ELF-1 (cell line): ENCODE measurements around the gene ADCY5.

Experiments used
- DNase-seq: peaks from one replicate; pipeline ENCODE4 v3.0.0-alpha.2; 2016; ENCODE audit warnings: low read depth, low spot score

The ADCY5 gene

DNA sequence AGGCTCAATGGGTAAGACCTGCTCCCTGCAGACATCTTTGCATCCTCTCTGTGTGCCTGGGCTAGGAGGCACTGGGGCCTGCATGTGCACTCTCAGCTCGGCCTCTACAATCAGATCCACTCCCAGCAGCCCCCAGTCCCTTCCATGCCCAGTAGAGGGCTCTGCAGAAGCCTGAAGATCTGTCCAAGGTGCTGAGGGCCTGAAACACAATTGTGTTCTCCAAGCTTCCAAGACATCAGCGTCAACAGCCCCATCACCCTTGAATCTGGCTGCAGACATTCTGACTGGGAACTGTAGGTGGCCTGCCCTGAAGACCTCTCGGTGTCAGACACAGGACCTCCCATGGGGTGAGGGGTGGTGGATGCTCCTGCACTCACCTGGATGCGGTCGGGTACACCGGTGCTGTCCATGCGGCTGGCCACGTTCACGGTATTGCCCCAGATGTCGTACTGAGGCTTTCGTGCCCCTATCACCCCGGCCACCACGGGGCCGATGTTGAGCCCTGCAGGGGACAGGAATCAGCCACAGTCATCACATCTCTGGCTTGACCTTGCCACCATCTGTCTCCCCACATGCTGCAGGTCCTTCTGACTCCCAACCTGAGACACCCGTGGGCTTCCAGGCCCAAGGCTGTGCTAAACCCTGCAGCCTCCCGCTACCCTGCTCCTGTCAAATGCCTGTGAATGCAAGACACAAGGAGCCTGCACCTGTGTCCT, 162.4 kb downstream of the ADCY5 start:
- DNase-seq = peak; percentile 83

DNA sequence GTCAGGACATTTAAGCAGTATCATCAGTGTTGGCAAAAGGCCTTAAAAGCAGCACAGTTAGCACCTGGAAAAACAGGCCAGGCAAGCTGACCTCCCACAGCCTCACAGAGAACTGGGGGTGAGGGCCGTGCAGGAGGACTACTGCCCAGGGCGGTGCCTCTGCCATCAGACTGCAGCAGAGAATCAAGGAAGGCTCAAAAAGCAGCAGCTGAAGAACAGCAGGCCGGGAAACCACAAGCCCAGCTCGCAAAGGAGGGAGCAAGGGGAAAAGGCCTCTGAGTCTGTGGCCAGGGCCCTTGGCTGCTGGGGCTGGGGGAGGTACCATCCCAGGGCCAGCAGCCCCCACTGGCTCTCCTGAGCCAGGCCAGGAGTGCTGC, 163.0 kb downstream of the ADCY5 start:
- peak; percentile 36 for DNase-seq

DNA sequence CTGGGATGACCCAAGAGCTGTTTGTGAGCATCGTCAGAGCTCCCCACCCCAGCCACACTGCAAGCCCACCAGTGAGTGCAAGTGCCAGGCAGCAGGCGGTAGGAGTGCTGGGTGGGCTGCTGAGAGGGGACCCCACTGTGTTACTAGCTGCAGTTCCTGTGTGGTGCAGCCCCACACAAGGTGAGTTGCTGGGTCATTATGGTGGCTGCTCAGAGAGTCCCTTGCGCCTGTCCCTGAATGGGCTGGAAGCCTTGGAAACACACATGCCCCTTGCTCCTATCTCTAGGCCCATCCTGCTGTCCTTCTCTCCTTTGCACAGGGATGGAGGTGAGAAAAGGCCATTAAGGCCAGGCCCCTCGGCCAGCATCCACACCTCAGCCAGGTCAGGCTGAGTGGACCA, 163.4 kb downstream of the ADCY5 start:
- no peak for DNase-seq

DNA sequence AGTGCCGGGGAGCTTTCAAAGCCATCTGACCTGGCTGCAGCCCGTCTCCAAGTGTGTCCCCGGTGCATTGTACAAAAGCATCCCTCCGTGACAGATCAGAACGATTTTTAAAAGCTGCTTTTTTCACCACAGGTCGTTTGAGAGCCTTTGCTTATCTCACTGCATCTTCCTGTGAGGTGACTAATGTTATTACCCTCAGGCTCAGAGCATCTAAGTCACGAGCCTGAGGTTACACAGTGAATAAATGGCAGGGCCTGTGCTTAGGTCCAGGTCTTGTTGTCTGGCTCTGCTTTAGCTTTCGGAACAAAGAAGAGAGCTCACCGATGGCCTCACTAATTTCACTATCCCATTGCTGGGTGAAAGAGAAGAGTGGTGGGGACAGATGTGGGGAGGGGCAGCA, 163.8 kb downstream of the ADCY5 start:
- DNase-seq = peak; percentile 4

DNA sequence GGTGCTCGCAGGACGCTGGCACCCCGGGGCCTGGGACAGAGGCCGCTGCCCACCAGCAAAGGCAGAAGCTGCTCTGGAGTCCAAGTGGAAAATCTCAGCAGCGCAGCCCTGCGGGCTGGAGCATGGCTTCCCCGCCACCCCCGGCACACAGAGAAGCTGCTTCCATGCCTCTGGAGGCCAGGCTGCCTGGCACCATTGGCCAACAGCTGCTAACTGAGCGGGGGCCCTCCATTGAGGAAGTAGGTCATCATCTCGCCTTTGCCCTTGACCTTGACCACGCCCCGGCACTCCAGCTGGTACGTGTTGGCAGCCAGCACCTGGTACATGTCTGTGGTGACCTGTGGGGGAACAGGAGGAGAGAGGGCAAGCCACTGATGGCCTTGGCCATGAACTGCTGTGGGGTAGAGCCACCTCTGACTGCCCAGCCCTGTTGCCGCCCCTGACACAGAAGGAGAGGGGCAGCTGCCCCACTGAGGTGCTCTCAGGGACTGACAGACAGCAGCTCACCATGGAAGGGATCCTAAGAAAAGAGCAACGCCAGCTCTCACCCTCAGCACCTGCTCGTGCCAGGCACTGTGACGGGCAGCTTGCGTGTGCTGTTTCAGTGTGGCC, 164.4 kb downstream of the ADCY5 start:
- DNase-seq = no peak

DNA sequence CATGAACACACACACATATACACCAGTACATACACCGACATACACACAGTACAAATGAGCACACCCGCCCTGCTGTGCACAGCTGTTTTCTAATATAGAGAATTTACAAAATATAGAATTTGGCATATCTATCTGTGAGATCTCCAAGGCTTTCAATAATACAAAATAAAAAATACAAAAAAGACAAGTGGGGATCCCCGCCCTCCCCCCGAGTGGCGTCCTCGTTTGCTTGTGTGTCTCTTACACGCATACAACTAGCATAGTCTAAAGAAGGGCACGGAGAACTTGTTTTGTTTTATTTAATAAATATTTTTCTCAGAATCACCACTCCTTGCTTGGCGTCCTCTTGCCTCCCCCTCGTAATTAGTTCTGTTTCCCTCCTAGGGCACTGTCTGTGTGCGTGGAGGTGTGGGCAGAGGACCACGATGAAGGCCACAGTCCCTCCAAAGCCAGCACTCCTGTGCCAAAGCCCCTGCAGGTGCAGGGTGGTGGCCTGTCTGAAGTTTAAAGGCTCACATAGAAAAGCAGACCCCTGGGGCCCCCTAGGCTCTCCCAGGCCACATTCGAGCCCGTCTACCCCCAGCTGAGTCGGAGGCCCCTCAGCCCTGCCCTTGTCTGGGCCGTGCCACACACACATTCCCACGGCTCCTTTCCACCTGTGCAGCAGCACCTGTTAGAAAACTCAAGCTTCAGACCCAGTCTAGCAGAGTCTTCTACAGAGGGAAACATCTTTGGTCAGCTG, 165.1 kb downstream of the ADCY5 start:
- peak; percentile 0 for DNase-seq

DNA sequence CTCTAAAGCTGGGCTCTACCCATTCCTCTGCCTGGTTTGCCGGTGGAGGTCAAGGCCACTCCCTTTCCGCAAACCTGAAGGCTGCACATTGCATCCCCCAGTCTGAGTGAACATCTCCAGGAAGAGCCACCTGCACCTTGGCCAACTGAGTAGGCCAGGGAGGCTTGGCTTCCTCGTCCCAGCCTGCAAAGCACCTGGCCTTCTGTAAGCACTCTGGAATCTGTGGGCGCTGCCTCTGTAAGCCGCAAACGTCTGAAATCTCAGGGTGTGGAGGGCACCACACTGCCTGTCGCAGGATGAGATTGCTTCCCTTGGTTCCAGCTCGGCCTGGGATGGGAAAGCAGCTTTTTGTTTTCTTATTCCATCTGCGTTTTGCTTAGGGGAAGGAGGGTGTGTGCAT, 165.8 kb downstream of the ADCY5 start:
- DNase-seq = no peak

DNA sequence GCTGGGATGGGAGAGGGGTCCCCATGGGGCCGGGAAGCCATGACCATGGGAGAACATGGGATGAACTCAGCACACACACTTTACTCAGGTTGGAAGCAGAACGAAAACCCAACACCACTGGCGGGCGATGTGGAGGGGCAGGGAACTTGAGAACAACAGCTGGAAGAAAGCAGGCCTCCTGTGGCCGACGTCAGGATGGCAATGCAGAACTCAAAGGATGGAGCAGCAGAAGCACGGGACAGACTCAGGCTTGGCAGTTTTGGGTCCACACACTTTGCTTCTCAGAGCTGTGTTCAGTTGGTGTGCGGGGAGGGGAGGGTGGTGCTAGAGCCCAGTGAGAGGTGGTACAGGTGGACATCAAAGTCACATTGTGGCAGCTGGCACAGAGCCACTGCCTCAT, 166.4 kb downstream of the ADCY5 start:
- DNase-seq = no peak

DNA sequence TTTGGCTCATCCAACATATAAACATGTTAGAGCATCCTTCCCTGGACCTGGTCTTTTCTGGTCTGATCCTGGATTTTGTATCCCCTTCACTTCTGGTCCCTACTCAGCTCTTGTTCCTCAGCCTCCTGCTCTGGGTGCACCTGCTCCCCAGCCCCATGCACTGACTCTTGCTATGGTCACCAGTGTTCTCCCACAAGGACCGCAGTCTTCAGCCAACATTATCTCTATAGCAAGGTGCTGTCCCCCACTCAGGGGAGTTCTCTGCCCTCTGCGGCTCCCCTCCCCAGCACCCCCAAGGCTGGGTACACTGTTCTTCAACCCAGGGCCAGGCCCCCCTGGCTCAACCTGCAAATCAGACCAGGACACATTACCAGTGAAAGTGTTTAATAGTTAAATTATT, 167.0 kb downstream of the ADCY5 start:
- DNase-seq = no peak

DNA sequence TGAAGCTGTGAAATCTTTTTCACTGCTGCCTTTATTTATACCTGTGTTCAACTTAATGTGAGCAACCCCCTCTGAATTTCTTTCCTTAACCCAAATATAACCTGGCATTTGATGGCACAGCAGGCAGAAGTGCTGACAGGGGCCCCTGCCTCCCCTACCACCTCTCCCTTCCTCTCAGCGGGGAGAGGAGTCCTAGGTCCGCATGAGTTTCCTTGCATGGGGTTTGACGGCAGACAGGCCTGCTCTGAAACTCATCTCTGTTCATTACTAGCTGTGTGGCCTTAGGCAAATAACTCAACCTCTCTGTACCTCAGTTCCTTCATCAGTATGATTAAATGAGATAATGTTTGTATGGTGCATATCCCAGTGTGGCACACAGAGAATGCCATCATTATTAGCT, 167.5 kb downstream of the ADCY5 start:
- no peak for DNase-seq

DNA sequence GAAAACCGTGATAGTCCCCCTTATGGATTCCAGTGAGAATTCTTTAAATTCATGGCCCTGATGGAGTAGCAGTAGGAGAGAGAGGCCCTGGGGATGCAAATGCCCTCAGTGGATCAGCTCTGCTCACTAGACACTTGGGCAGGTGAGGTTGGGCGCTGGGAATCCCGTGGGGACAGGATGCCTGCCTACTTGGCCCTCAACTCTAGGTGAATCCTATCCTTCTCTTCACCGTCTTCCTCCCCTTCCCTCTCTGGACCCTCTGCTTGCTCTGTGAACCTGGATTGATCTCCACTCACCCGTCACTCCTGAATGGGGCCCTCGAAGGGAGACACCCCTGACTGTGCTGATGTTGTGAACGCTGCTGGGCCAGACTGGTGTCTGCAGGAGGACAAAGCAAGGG, 169.8 kb downstream of the ADCY5 start:
- DNase-seq = no peak

DNA sequence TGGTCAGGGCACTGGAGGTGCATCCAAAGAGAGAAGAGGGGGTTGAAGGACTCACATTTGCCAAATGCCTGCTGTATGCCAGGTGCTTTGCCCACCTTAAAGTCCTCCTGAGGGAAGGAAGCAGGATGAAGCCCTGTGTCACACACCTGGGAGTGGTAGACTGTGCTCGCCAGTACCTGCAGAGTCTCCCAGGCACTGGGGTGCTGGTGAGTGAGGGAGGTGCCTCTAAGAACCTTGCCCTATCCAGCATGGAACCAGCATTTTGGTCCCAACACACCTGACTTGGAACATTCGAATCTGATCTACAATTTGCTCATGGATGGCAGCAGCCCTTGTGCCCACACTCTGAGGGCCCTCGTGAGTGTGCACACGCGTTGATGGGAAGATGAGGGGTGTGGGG, 170.4 kb downstream of the ADCY5 start:
- no peak for DNase-seq

DNA sequence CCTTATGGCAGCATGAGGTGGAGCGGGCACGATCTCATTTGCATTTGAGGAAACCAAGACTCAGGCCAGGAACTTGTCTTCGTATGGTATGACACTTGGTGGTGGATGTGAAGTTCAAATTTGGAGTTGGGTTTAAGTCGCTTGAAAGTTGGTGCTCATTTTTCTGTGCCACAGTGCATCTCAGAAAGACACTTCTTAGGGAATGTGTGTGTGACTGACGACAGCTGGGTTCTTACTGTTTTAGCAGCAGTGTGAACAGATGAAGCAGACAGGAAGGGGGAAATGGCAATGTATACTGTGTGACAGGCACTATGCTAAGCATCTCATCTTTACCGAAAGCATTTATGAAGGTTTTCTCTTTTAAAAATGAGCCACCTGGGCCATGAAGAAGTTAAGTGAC, 171.8 kb downstream of the ADCY5 start:
- no peak for DNase-seq

DNA sequence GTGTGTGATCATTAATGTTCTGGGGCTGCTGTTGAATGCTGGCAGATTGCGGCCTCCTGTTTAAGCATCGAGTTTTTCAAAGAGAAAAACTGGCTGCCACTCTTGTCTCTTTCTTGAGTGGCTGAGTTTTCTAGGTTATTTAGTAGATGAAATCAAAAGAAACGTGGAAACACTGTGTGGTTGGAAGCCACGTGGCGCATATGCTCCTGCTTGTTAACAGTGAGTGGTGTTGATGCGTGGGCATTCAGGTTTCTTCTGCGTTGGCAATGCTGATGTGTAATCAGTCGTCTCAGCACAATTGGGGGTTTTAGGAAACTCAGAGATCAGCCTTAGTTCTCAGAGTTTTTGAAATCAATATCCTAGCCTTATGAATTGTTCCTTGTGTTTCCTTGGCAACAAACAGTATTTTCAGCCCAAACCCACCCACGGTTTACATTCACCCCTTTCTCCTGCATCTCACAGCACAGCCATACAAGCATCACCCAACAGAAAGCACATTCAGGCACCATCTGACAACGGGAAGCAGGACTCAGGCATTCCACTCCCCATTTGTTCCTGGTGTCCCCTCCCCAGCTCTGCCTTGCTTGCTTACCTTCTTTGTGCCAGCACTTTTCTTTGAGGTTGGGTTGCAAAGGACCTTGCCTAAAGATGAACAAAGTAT, 172.4 kb downstream of the ADCY5 start:
- no peak for DNase-seq

DNA sequence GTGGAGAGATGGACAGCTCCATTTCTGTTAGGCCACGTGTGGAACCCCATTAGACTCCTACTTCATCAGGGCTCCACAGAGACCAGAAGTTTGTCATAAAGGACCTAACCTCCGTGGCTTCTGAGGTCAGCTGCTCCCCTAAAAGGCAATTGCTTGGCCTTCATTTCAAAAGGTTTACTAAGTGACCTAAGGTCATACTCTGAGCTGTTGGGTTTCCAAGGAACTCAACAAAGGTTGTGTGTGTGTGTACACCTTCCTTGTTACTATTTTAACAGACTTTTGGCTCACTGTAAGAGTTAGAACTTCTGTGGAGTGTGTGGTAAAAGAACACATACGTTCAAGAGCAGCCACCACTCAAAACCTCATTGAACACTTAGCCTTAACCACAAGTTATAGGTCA, 173.2 kb downstream of the ADCY5 start:
- DNase-seq = no peak

DNA sequence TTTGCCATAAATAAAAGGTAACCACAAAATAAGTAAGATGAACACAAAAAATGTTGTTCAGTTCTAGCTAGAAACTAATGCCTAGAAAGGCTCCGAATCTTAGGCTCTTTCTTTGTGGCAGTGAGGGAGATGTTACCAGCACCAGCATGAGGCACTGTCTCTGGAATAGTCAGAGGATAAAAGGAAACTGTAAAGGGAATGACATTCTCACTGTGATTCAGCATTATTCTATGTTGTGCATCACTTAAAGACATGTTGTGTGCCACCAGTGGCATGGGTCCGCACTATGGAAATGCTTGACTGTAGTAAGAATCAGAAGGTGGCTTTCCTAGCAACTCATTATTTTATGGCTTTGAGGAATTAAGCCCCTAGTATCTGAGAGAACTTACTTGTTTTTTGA, 176.3 kb downstream of the ADCY5 start:
- DNase-seq = no peak

DNA sequence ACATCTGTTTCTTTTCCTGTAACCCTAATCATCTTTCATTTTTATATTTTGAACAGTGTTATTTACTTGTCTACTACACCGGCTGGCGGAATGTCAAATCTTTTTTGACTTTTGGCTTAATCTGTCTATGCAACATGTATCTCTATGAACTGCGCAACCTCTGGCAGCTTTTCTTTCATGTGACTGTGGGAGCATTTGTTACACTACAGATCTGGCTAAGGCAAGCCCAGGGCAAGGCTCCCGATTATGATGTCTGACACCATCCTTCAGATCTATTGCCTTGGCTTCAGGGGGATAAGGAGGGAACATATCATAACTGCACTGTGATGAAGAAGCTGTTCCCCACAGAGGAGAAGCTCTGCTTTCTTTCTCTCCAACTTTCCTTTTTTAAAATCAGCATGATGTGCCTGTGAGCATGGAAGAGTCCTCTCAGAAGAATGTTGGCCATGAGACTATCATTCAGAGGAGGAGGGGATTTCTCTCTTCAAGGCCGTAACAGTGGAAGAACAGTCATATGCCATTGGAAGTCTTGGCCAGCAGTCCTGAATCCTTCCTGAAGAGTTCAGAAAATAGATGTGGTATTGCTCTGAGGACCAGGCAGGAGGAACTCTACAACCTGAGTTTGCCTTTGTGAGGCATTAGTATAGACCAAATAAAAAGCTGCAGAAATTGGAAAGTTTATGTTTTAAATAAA, 177.3 kb downstream of the ADCY5 start:
- no peak for DNase-seq

DNA sequence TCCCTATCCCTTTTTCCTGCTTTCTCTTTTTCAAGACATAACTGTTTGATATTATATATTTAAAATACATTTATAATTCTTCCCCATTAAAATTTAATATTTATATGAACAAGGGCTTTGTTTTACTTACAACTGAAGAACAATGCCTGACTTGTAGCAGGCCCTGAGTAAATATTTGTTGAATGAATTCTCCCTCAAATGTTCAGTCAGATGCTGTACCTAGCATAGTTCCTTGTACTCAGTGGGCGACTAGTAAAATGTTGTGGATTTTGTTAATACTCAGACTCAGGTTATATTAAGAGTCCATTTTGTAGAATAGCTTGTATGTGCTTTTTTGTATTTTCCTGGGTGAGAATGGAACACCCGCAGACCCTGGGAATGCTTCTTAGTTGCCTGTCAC, 178.1 kb downstream of the ADCY5 start:
- DNase-seq = no peak

DNA sequence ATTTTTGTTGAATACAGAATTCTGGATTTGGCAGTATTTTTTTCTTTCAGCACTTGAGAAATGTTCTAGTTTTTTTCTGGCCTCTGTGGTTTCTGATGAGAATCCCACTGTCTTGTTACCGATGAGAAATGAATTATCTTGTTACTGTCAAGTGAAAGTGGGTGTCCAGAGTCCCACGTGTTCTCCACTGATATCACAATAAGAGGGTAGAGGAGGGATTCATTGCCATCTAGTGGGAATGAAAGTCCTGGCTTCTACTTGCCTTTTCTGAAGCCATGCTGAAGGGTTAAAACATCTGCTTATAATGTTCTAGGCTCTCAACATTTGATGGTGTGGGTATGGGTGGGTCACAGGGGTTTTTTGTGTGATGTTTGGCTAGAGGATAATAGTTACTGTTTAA, 181.1 kb downstream of the ADCY5 start:
- DNase-seq = no peak

DNA sequence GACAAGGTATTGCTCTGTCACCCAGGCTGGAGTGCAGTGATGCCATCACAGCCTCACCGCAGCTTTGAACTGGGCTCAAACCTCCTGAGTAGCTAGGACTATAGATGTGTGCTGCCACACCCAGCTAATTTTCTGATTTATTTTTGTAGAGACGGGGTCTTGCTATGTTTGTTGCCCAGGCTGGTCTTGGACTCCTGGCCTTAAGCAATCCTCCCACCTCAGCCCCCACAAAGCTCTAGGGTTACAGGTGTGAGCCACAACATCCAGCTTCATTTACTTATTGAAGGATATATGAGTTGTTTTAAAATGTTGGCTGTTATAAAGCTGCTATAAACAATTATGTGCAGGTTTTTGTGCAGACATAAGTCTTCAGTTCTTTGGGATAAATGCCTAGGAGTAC, 184.9 kb downstream of the ADCY5 start:
- no peak for DNase-seq

DNA sequence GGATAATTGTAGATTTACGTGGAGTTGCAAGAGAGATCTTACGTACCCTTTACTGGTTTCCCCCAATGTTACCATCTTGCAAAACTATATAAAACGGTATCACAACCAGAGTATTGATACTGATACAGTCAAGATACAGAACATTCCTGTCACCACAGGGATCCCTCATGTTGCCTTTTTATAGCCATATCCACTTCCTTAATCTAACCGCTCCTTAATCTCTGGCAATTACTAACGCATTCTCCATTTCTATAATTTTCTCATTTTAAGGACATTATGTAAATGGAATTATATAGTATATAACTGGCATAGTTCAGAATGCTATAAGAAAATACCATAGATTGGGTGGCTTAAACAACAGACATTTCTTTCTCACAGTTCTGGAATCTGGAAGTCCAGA, 186.0 kb downstream of the ADCY5 start:
- DNase-seq = no peak

DNA sequence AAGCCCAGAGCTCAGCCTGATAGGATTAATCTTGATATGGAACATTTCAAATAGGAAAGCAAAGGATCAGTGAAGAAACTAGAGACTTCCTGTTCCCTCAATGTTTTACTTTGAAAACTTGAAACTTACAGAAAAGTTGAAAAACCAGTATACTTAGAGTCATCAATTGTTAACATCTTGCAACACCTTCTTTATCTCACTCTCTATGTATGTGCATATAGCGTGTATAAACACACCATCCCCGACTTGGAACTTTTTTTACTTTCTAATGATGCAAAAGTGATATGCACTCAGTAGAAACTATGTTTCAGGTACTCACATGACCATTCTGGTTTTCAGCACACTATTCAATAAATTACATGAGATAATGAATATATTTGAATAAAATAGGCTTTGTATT, 186.7 kb downstream of the ADCY5 start:
- DNase-seq = no peak
